GDM1 (cell line): ENCODE results near the gene PELI3.
"Not testable (repeated sequence)": the region's sequence is repeated elsewhere in the genome, so short reads cannot be mapped to it uniquely, and the experiment has no call there.

Experiments
- DNase-seq: peaks from one replicate; lab custom pipeline; 2025; lab: John Stamatoyannopoulos, UW

PELI3 gene

DNA sequence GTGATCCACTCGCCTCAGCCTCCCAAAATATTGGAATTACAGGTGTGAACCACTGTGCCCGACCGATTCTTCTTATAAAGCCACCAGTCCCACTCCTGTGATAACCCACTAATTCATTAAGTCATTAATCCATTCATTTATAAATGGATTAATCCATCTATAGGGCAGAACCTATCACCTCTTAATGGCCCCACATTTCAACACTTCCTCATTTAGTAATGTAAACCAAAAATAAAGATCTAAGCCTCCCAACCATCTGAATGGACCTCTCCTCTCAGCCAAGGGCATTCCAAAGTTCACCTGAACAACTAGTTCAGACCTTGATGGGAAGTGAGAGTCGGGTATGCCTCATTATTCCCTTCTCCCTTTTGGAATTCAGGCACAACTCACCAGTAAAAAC is 18.2 kb upstream of the PELI3 start:
- DNase-seq, result no peak

GRCh38 chr11:66450560-66450959 is 16.1 kb upstream of the PELI3 start:
- no peak for DNase-seq

- DNase-seq, result no peak
Measured at GRCh38 chr11:66451663-66452062, 15.0 kb upstream of the PELI3 start.

DNA sequence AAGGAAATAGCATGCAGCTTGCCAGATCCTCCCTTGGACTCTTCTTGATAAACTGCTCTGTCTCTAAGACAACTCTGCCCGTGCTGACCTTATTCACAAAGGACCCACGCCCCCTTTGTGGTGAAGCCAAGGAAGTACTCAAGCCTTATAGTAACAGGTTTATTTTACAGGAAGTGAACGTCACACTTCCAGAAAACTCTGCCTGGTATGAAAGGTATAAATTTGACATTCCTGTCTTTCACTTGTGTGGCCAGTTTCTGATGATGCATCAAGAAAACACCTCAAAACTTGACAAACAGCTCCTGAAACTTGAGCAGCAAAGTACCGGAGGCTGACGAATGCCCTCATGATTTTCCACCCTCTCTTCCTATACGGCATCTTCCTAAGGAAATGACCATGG is 12.5 kb upstream of the PELI3 start:
- DNase-seq, result no peak

GRCh38 chr11:66454828-66455227 is 11.9 kb upstream of the PELI3 start:
- no peak for DNase-seq

- no peak for DNase-seq
Measured at GRCh38 chr11:66457826-66458225, 8.9 kb upstream of the PELI3 start.

DNA sequence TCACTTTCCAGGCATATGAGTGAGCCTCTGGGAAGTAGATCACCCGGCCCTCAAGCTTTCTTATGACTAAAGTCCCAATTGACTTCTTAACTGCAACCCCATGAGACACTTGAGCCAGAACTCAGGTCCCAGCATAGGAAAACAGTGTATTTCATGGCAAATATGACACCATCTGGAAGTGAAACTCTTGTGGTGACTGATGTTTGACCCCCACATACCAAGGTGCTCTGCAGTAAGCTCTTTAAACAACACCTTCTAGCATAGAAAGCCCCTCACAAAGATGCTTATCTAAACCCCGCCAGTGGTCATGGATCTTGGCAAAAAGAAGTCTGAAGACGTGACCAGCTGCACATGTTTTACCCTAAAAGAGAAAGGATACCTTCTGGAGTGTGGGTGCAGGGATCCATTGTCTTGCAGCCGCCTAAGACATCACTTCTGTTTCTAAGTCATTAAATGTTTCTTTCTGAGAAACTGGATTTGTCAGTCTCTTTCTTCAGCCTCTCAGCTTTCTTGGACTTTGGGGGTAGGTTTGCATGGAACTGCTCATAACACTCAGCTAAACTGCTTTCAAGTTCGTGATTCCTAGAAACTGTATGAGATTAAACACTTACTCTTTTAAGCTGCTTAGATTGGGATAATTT is 7.4 kb upstream of the PELI3 start:
- no peak for DNase-seq

- DNase-seq, result no peak
Measured at GRCh38 chr11:66462010-66462409, 4.7 kb upstream of the PELI3 start.

DNA sequence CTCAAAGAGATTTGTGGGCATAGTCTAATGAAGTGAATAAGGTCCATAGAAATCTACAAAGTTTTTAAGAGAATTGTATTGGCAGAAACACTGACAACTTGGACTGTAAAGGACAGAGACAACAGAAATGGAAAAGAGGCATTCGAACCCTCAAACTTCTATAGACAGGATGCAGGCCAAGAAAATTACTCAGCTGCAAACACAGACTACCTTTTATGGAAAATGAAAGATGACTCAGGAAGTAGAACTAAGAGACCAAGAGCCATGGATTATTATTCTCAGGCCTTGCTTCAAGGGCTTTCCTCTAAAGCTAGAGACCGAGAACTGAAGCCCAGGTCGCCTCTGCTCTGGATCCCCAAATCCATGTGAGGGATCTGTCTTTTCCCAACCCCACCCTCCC is 3.8 kb upstream of the PELI3 start:
- DNase-seq, result no peak

DNA sequence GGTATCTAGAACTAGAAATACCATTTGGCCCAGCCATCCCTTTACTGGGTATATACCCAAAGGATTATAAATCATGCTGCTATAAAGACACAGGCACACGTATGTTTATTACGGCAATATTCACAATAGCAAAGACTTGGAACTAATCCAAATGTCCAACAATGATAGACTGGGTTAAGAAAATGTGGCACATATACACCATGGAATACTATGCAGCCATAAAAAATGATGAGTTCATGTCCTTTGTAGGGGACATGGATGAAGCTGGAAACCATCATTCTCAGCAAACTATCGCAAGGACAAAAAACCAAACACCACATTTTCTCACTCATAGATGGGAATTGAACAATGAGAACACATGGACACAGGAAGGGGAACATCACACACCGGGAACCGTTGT is 2.6 kb upstream of the PELI3 start:
- not testable (repeated sequence) for DNase-seq

DNA sequence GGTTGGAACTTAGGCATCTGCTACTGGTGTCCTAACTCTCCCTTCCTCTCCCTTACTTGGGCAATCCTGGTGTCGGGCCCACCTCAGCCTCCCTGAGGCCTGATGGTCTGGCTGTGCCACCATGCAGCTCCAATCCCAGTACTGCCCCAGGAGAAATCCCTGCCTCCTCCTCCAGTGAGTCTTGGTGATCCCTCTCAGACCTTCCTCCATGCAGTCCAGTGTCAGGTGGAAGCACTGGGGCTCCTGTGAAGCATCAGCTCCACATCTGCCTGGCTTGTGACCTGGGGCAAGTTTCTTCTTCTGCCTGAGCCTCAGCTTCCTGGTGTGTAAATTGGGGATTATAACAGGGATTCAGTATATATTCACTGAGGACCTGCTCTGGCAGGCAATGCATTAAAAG is 1.8 kb upstream of the PELI3 start:
- DNase-seq, result no peak

DNA sequence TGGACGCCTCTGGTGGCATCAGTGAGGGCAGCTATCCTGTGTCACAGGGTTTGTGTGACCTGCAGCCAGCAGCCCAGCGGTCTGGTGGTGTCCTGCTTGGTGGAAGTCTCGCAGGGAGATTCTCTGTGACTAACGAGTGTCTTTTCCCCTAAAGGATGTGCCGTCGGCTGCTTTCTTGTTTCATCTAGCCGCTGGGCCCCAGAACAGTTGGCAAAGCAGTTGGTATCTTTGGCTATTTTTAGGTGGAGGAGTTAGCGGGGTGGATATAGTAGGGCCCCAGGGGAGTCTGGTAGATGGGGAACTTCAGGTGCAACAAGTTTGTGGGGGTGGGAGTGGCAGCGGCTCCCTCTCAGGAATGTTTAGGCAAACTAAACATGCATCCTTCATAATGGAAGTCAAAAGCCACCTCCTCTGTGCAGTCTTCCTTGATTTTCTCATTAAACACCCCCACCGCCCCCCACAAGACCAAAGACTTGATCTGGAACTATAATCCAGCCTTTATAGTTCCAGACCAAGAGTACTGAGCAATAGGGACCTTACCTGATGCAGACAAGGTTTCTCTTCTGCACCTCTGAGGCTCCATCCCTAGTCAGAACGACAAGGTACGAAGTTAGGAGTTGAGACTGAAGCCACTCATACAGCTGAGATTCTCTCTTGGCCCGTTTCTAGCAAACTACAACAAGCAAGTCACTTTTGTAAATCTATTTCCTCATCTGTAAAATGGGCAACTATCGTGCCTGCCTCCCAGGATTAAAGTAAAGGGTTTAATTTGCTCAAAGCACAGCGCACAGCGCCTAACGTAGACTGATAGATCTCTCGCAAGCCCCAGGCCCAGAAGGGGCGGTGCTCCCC is 1.1 kb upstream of the PELI3 start:
- DNase-seq, result no peak

- no peak for DNase-seq
Measured at GRCh38 chr11:66467034-66467659, 442 bp downstream of the PELI3 start.

- peak; percentile 23 for DNase-seq
Measured at GRCh38 chr11:66467756-66468155, 1.1 kb downstream of the PELI3 start.

DNA sequence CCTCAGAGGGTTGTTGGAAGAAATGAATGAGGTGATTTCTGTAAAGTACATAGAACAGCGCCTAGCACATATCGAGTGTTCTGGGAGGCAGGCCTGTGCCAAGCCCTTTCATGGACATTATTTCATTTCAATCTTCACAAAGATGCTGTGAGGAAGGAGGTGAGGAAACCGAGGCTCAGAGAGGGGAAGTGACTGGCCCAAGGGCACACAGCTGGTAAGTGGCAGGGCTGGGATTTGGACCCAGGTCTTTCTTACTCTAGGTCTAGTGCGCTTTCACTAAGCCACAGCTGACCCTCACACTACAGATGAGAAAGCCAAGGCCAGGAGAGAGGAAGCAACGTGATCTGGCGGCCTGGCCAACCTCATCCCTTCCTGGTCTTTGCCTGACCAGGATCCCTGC is 2.0 kb downstream of the PELI3 start:
- DNase-seq, result no peak

GRCh38 chr11:66469441-66469840 is 2.7 kb downstream of the PELI3 start:
- DNase-seq, result no peak

DNA sequence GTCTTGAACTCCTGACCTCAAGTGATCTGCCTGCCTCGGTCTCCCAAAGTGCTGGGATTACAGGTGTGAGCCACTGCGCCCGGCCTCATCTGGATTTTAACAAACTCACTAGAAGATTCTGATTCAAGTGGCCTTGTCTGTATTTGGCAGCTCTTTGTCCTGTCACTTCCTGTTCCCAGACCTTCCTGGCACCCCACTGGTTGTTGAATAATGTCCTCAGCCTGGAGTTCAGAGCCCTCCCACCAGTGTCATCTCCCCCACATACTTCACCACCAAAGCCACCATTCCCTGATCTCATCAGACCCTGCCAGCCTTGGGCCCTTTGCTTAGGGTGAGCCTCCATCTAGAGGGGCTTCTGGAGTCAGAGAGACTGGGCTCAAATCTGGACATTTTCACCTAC is 3.3 kb downstream of the PELI3 start:
- DNase-seq, result no peak

GRCh38 chr11:66471142-66471541 is 4.4 kb downstream of the PELI3 start:
- no peak for DNase-seq

GRCh38 chr11:66472054-66472453 is 5.3 kb downstream of the PELI3 start:
- DNase-seq, result no peak

DNA sequence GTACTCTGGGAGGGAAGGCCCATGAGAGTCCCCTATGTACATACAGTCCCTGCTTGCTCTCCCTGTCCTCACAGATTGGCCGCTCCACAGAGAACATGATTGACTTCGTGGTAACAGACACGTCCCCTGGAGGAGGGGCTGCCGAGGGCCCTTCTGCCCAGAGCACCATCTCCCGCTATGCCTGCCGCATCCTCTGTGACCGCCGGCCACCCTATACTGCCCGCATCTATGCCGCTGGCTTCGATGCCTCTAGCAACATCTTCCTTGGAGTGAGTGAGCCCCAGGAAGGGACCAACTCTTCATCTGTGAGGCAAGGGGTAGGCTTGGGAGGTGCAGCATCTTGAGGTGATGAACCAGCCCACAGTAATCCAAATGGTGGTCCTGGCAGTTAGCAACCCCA is 6.5 kb downstream of the PELI3 start:
- DNase-seq, result no peak

GRCh38 chr11:66473608-66474515 is 7.2 kb downstream of the PELI3 start:
- DNase-seq, result no peak
